Keratinocyte (primary cell): ENCODE results near the gene PCAT6. TPM values are rescaled to one million over a fixed set of nuclear protein-coding genes. Genes with fewer than 3 reads are reported as not detected.

Experiments
- DNase-seq: peaks from one replicate; pipeline ENCODE4 v3.0.0-alpha.2; 2011; ENCODE audit warnings: low read depth, missing footprints, low spot score
- FAIRE-seq: peaks from 2 replicates; lab custom pipeline; 2011; peaks lifted over from hg19 to GRCh38; lab: Jason Lieb, UNC
- H2AFZ ChIP-seq: 2 replicates; pipeline ENCODE4 v1.6.0; 2012; ENCODE audit warnings: low read length, control low read depth, inconsistent platforms; ENCODE audit not compliant: control insufficient read depth
- H3K27ac ChIP-seq: 2 replicates; pipeline ENCODE4 v1.5.1; 2011; ENCODE audit warnings: low read length; ENCODE audit not compliant: control insufficient read depth, insufficient read depth
- H3K27me3 ChIP-seq: 3 replicates; pipeline ENCODE4 v1.6.0; 2011; ENCODE audit warnings: low read length; ENCODE audit not compliant: control insufficient read depth, insufficient read depth; ENCODE audit errors: extremely low read depth
- H3K36me3 ChIP-seq, 2 experiments: 2 replicates in 1 of 2; 3 replicates in 1 of 2; pipeline ENCODE4 v1.5.1; 2011; ENCODE audit warnings: low read length in 2 of 2, mild to moderate bottlenecking in 1 of 2; ENCODE audit not compliant: control insufficient read depth in 2 of 2, insufficient read depth in 2 of 2; ENCODE audit errors: extremely low read depth in 1 of 2
- H3K4me1 ChIP-seq: 3 replicates; pipeline ENCODE4 v1.5.1; 2011; ENCODE audit warnings: low read length; ENCODE audit not compliant: control insufficient read depth, insufficient read depth; ENCODE audit errors: extremely low read depth
- H3K4me2 ChIP-seq: 3 replicates; pipeline ENCODE4 v1.6.0; 2011; ENCODE audit warnings: low read depth, low read length; ENCODE audit not compliant: control insufficient read depth, insufficient read depth; ENCODE audit errors: extremely low read depth
- H3K4me3 ChIP-seq, 3 experiments: fragments of 200-600 bp in 1 of 3; sonication (generic) in 1 of 3; 2 replicates in 2 of 3; 3 replicates in 1 of 3; pipeline ENCODE4 v1.5.1; 2011 to 2016; ENCODE audit warnings: low read length in 3 of 3, mild to moderate bottlenecking in 3 of 3, control low read depth in 2 of 3, inconsistent platforms in 1 of 3, low read depth in 1 of 3, mixed read lengths in 1 of 3, mixed run types in 1 of 3, moderate library complexity in 1 of 3; ENCODE audit not compliant: control insufficient read depth in 2 of 3, insufficient read depth in 2 of 3; ENCODE audit errors: extremely low read depth in 1 of 3
- H3K79me2 ChIP-seq: 2 replicates; pipeline ENCODE4 v1.6.0; 2012; ENCODE audit warnings: low read length; ENCODE audit not compliant: control insufficient read depth, insufficient read depth
- H3K9ac ChIP-seq: 3 replicates; pipeline ENCODE4 v1.6.0; 2011; ENCODE audit warnings: low read length; ENCODE audit not compliant: control insufficient read depth, insufficient read depth; ENCODE audit errors: extremely low read depth
- H3K9me1 ChIP-seq: 3 replicates; pipeline ENCODE4 v1.6.0; 2011; ENCODE audit warnings: low read length; ENCODE audit not compliant: control insufficient read depth, insufficient read depth; ENCODE audit errors: extremely low read depth
- H3K9me3 ChIP-seq: 2 replicates; pipeline ENCODE4 v1.5.1; 2012; ENCODE audit warnings: low read depth, low read length; ENCODE audit not compliant: control insufficient read depth
- H4K20me1 ChIP-seq: 3 replicates; pipeline ENCODE4 v1.6.0; 2011; ENCODE audit warnings: low read length; ENCODE audit not compliant: control insufficient read depth, insufficient read depth; ENCODE audit errors: extremely low read depth
- CTCF ChIP-seq, 3 experiments: IDR thresholded peaks in 1 of 3; conservative IDR thresholded peaks in 1 of 3; optimal IDR thresholded peaks in 1 of 3; 2 replicates in 2 of 3; 3 replicates in 1 of 3; pipeline versions ENCODE3 to v1.5.1; 2011; ENCODE audit warnings: low read length in 3 of 3, mild to moderate bottlenecking in 3 of 3, moderate library complexity in 2 of 3, control low read depth in 1 of 3, inconsistent platforms in 1 of 3; ENCODE audit not compliant: insufficient read depth in 2 of 3; ENCODE audit errors: extremely low read depth in 1 of 3
- EZH2 ChIP-seq: IDR thresholded peaks from one replicate; pipeline ENCODE4 v1.6.1; 2012; ENCODE audit warnings: inconsistent platforms, mild to moderate bottlenecking, low read length, moderate library complexity
- dilution Hi-C: fragments of 300-500 bp; cut with MboI; formaldehyde crosslinking; loops from one replicate; pipeline ENCODE4 v1.7.0; 2020; ENCODE audit warnings: low sequenced_read_pairs; ENCODE audit not compliant: extremely low pct_ligation_motif_present
- polyA plus RNA-seq, 5 experiments: library from polyadenylated mRNA; depleted of rRNA in 3 of 5; stranded (reverse) in 3 of 5; stranded (forward) in 1 of 5; unstranded in 1 of 5; fragments of >200 nt; gene quantifications; 1 replicate in 1 of 5; 2 replicates in 3 of 5; 3 replicates in 1 of 5; pipeline versions ENCODE4 v1.2.1 to v1.2.3, GENCODE V29; 2011 to 2012; ENCODE audit warnings: missing spikeins in 2 of 5, low read depth in 1 of 5, low replicate concordance in 1 of 5

Gene PCAT6
- polyA plus RNA-seq, 1 donor (not counting 4 experiments of a cell fraction or from before 2014, with no cell fraction given): 1.6 TPM

- DNase-seq (no peak), FAIRE-seq (no peak)
- Histone ChIP-seq H3K9me3 (no peaks in the 10 kb centered on the region), H3K9ac (no peak overlapping the region), H2AFZ (no peak overlapping the region), H3K79me2 (peaks cover 98% of the 10 kb centered on the region), H3K9me1 (peaks cover 3% of the 10 kb centered on the region), H3K27ac (no peak overlapping the region), H3K27me3 (no peaks in the 10 kb centered on the region), H3K4me3 (no peak overlapping the region), H3K36me3 (peaks cover 5 to 10% of the 10 kb centered on the region in 2 experiments), H4K20me1 (peaks cover 50% of the 10 kb centered on the region), H3K4me1 (peaks cover 6% of the 10 kb centered on the region), H3K4me2 (no peak overlapping the region)
- dilution Hi-C loops: no loop called here
- no peak for TF ChIP-seq EZH2
Measured at GRCh38 chr1:202798260-202798659, 12.5 kb upstream of the PCAT6 start.

- Histone ChIP-seq H3K9me3 (no peaks in the 10 kb centered on the region), H3K9me1 (peaks cover 3% of the 10 kb centered on the region), H3K4me2 (no peak overlapping the region), H3K4me1 (peaks cover 10% of the 10 kb centered on the region), H3K79me2 (peaks cover 97% of the 10 kb centered on the region), H3K9ac (no peak overlapping the region), H3K27ac (no peak overlapping the region), H3K4me3 (no peak overlapping the region), H3K36me3 (peaks cover 5 to 10% of the 10 kb centered on the region in 2 experiments), H4K20me1 (peaks cover 51% of the 10 kb centered on the region), H3K27me3 (no peaks in the 10 kb centered on the region), H2AFZ (no peak overlapping the region)
- no peak for TF ChIP-seq CTCF (optimal IDR thresholded peaks at IDR 0.05 in 1 of 3, IDR thresholded peaks at IDR 0.05 in 1 of 3, conservative IDR thresholded peaks at IDR 0.05 in 1 of 3; ENCODE audit: extremely low read depth in 1 of 3, insufficient read depth in 2 of 3, low read length in 3 of 3)
- TF ChIP-seq EZH2: no peak
- FAIRE-seq (no peak), DNase-seq (no peak)
- dilution Hi-C loops: no loop called here
Measured at GRCh38 chr1:202798792-202799331, 11.9 kb upstream of the PCAT6 start.

- no peaks in the 10 kb centered on the region for H3K9me3 ChIP-seq
- FAIRE-seq: no peak
- H3K9me1 ChIP-seq: peaks cover 3% of the 10 kb centered on the region
- peaks cover 43% of the 10 kb centered on the region for H4K20me1 ChIP-seq
- no peak overlapping the region for H3K9ac ChIP-seq
- peaks cover 98% of the 10 kb centered on the region for H3K79me2 ChIP-seq
- dilution Hi-C loops: loop anchor here (5.0 kb wide), 1 partner anchor 57 kb away; no protein-coding TSS in a partner anchor
- TF ChIP-seq EZH2: no peak
- no peak for TF ChIP-seq CTCF (optimal IDR thresholded peaks at IDR 0.05 in 1 of 3, IDR thresholded peaks at IDR 0.05 in 1 of 3, conservative IDR thresholded peaks at IDR 0.05 in 1 of 3; ENCODE audit: extremely low read depth in 1 of 3, insufficient read depth in 2 of 3, low read length in 3 of 3)
- no peak overlapping the region for H3K4me2 ChIP-seq
- no peak for DNase-seq
- H3K4me1 ChIP-seq: peaks cover 25% of the 10 kb centered on the region
- H2AFZ ChIP-seq: no peak overlapping the region
- H3K27me3 ChIP-seq: no peaks in the 10 kb centered on the region
- H3K36me3 ChIP-seq: peaks cover 5 to 10% of the 10 kb centered on the region in 2 experiments
- no peak overlapping the region for H3K27ac ChIP-seq
- H3K4me3 ChIP-seq: no peak overlapping the region
Measured at GRCh38 chr1:202800742-202801141, 10.0 kb upstream of the PCAT6 start.
